Measurements from ENCODE around the gene TRPM2. TPM values are rescaled to one million over a fixed set of nuclear protein-coding genes. Genes with fewer than 3 reads are reported as not detected.

Gene TRPM2
- total RNA-seq, 1 donor from 2014 or later = not detected

DNA sequence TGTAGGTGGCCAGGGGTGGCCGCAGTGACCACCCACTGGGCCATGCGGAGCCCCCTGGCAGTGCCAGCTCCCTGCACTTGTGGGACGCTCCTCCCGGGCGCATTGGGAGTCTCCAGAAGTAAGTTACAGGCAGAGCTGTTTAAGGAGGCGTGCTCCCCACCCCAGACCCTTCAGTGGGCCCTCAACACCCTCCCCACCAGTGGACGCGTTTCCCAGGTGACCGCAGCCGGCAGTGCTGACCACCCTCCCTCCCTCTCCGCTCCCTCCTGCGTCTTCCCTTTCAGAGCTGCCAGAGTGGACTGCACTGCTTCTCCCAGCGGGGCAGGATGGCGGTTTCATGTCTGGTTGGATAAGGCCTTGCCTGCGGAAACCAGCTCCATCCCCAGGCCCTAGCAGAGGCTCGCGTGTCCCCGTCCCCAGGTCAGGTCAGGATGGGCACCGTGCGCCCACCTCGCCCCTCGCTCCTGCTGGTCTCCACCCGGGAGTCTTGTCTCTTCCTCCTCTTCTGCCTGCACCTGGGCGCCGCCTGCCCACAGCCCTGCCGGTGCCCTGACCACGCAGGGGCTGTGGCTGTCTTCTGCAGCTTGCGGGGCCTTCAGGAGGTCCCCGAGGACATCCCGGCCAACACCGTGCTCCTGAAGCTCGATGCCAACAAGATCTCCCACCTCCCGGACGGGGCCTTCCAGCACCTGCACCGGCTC, 102.9 kb downstream of the TRPM2 start:
- DNase-seq (ENCODE audit: low read depth) = no peak

GRCh38 chr21:44456915-44457736, 103.7 kb downstream of the TRPM2 start:
- no peak for DNase-seq (ENCODE audit: low read depth)

DNA sequence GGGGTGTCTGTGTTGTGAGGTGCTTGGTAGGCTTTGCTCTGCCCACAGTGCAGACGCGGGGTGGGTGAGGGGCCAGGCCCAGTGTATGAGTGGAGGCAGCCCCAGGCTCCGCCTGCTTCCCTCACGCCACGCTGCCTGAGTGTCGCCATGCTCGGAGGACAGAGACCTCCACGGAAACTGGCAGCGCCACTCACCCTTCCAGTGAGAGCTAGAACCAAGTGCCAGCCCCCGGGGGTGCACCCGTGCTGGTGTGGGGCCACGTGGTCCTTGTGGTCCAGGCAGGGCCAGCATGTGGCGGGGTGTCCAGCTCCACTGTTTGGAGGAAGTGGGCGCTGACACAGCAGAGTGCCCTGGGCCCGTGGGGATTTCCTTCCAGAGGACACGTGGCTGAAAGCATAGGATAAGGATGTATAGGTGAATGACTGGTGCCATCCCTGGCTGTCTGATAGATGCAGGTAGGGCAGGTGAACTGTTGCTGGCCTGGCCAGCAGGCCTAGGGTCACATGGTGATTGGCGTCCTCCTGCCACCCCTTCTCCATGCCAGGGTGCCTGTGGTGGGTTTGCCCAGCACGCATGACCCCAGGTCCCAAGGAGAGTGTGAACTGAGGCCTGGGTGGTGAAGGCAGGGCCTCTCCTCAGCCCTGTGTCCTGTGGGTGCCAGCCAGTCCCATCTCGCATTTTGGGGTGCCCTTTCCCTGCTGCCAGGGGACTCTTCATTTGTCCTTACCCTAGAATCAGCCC, 105.7 kb downstream of the TRPM2 start:
- DNase-seq (ENCODE audit: low read depth) = no peak

- no peak for DNase-seq (ENCODE audit: low read depth)
Observed at GRCh38 chr21:44459712-44460440, 106.5 kb downstream of the TRPM2 start.

GRCh38 chr21:44460441-44460755, 107.0 kb downstream of the TRPM2 start:
- no peak for DNase-seq (ENCODE audit: low read depth)

- no peak for DNase-seq (ENCODE audit: low read depth)
Observed at GRCh38 chr21:44461005-44461404, 107.6 kb downstream of the TRPM2 start.

GRCh38 chr21:44461464-44462001, 108.1 kb downstream of the TRPM2 start:
- peak; percentile 13 for DNase-seq (ENCODE audit: low read depth)

DNA sequence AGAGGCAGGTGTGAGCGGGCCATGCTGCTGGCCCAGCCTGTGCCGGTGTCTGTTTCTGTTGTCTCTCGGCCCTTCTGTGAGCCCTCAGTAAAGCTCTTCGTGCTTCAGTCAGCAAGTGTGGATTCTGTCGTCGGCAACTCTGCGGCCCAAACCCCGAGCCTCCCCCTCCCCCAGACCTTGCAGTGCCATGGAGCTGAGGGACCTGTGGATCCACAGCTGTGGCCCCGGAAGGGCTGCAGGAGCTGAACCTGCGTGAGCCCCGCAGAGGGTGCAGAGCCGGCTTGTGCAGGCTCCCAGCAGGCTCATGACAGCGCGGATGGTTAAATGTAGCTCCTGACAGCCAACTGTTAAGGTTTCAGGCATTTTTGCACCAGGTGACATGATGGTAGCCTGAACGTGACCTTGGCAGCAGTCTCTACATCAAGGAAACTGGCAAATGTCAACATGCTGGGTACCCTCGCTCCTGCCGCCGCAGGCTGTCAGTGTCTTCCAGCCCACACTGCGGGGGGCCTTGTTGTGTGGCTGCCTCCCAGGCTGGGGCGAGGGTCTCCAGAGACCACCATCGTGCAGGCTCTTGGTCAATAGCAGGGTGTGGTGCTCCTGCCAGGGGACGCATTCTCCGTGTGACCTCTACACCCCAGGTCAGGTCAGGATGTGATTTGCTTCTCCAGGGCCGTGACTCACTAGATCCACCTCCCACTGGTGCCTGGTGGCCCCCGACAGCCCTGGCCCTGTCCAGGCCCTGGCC, 108.8 kb downstream of the TRPM2 start:
- DNase-seq (ENCODE audit: low read depth) = no peak

GRCh38 chr21:44462834-44463200, 109.4 kb downstream of the TRPM2 start:
- no peak for DNase-seq (ENCODE audit: low read depth)

DNA sequence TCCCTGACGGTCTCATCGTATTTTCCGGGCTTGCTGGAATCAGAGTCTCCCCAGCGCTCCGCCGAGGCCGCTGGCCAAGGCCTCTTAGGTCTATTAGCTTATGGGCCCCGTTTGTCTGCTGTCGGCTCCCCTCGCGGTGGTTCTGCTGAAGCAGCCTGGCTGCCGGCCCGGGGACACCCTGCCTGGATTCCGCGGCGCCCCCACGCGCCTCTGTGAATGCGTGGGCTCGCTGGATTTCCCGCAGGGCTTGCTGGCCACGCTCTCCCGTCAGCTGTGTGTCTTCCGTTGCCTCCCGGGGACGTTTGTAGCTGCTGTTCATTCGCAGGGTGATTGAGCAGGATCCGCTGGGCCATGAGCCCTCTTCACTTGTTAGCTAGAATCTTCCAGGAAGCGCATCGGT, 110.3 kb downstream of the TRPM2 start:
- no peak for DNase-seq (ENCODE audit: low read depth)

DNA sequence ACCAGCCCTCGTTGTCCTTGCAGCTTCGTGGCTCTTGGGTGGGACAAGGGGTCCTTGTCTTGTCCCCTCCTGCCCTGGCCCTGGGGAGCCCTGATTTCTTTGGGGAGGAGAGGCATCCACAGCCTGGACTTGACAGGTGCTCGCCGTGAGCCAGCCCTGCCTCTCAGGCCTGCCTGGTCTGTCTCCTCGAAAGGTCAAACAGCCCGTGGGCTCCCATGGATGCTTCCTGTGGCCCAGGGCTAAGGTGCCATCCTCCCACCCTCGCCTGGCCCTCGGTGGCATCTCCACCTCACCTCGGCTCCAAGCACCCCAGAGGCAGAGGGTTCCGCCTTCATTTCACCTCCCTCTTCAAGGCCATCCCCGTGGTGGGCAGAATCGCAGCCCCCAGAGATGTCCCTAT, 110.9 kb downstream of the TRPM2 start:
- no peak for DNase-seq (ENCODE audit: low read depth)

DNA sequence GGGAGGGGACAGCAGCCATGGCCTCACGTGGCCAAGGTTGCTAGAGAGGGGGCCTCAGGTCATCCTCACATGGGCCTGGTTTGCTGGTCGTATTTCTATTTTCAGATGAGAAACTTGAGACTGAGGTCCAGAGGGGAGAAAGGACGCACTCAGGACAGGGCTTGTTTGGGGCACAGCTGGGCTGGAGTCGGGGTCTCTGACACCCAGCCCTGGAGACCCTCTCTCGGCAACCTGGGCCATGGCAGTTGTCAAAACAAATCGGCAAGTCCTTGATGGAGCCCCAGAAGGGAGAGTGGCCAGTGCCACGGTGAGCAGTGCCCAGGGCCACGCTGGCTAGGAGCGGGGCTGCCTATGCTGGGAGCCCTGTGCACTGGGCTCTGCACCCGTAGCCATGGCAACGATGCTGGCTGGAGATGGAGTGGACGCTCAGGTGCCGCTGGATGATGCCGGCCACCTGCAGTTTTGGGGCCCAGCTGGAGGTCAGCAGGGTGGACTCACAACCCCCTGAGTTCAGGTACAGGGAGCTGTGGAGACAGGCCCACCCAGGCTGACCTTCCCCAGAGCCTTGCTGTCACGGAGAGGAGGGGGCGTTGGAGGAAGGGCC, 113.0 kb downstream of the TRPM2 start:
- DNase-seq (ENCODE audit: low read depth) = no peak

DNA sequence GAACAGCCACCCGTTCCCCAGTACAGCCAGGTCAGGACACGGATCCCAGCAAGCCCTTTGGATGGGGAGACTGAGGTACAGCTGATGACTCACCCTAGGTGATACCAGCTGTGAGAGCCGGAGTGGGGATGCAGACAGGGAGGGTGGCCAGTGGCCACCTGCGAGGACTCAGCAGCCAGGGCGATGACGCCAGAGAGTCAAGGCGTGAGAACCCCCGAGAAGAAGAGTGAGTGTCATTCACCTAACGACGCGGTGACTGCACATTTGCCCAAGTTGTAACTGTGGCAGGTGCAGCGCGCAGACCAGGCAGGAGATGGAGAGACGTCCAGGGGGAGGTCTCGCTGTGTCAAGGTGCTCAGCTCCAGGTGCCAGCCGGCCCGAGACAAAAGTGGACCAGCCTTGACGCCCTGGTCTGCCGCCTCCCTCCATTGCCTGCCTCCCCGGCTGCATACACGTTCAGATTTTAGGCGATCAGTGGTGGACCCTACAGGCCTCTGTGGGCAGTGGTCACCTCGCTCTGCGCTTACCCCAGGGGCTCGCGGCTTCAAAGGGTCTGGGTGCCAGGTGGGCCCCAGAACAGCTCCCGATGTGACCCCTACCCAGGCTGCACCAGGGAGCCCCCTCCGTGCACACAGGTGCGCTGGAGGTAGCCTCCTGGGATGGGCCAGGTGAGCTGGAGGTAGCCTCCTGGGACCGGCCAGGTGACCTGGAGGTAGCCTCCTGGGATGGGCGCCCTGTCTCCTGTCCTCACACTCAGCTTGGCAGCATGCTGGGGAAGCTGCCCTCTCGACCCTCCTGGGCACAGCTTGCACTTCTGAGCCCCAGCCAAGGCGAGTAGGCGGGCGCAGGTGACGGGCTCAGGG, 113.8 kb downstream of the TRPM2 start:
- no peak for DNase-seq (ENCODE audit: low read depth)

DNA sequence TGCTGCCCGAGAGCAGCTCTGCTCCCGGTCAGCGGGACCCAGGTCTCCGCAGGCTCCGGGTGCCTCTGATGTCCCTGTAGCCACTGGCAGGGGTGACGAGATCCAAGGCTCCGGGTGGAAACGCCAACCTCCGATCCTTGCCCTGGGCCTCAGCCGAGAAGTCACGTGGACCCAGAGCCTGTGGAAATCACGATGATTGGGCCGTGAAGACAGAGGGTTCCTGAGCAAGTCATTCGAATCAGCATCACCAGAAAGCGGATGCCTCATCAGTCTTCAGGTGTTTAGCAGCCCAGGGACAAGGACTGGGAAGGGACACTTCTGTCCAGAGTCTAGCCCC, 114.4 kb downstream of the TRPM2 start:
- DNase-seq (ENCODE audit: low read depth) = no peak

DNA sequence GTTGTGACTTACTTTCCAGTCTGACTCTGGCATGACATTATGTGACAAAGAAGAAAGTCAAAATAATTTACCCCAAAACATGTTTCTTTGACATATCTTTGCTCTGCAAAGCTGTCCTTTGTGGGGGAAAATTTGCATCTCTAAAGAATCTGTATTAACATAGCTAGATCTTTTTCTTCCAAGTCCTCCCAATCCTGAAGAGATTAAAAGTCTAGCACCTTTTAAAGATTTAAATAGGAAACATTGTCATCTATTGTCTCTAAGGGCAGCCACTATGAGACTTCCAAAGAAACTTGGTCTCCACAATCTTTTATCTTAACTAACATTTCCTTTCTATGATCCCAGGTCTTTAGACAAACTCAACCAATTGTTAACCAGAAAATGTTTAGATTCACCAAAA, 117.9 kb downstream of the TRPM2 start:
- no peak for DNase-seq (ENCODE audit: low read depth)

GRCh38 chr21:44471996-44472395, 118.6 kb downstream of the TRPM2 start:
- no peak for DNase-seq (ENCODE audit: low read depth)

DNA sequence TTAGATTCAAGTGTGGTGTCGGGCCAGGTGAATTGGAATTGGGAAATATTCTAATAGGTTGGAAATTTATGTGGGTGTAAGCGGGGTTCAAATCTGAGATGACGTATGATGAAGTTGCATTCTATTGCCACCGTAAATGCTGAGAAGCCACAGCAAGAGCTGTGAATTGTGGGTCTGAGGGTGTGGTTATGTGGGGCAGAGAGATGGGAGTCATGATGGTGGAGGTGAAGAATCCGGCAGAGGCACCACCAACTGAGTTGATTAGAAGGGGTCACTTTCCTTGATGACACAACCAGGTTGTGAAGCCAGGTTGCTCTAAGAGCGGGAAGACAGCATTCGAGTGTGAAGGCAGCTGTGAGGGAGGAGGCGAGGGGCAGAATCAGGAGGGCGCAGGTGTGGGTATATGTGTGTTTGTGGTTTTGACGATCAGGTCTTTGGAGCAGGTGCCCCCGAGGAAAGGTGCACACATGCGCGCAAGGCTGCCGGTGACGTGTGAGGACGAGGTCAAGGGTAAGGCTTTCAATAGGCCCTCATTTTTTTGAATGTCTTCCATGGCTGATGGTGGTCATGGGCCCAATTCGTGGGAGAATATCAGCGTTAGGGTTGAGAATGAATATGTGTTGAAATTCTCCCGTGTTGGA, 120.6 kb downstream of the TRPM2 start:
- no peak for DNase-seq (ENCODE audit: low read depth)

- DNase-seq (ENCODE audit: low read depth) = no peak
Observed at GRCh38 chr21:44475266-44475845, 121.9 kb downstream of the TRPM2 start.
